Measurements from ENCODE around the gene TRPM4. TPM values are rescaled to one million over a fixed set of nuclear protein-coding genes. Genes with fewer than 3 reads are reported as not detected.

Gene TRPM4
- total and polyA plus RNA-seq, 12 donors = 20.4 to 100 (median 33.0) TPM

- peak; percentile 50 to 74 for DNase-seq
- intact Hi-C loops (cut with DNase I) = loop anchor here in 5 of 10 donors (5.0 to 10.0 kb wide), 4 partner anchors 39 to 519 kb away; partner anchors contain the start of genes C19orf73 (in 2 of the 5), PPFIA3 (in 2 of the 5), DBP (in 1 of the 5) and GYS1 (in 1 of the 5)
- 17 to 38% methylated on average over 4 of the region's 4 CpGs for WGBS, 2 donors
- peaks cover 0 to 26% (median 0%) of the 10 kb centered on the region in 7 donors for H3K27me3 ChIP-seq
- peaks cover 11 to 48% (median 38%) of the 10 kb centered on the region in 9 donors for H3K4me1 ChIP-seq
- H3K4me3 ChIP-seq = peak overlapping the region in 9 of 10 donors; percentile 35 to 91 (median 67)
- peaks cover 0 to 10% (median 0%) of the 10 kb centered on the region in 9 donors for H3K36me3 ChIP-seq
- no peak for TF ChIP-seq CTCF (IDR thresholded peaks at IDR 0.05)
- peak; percentile 31 to 77 (median 64) for ATAC-seq
- peak overlapping the region; percentile 85 to 99 (median 96) for H3K27ac ChIP-seq
- H3K9me3 ChIP-seq = no peaks in the 10 kb centered on the region
These were observed 1.7 kb upstream of the TRPM4 start for GRCh38 chr19:49155820-49156346.

GRCh38 chr19:49160450-49161189, 3.0 kb downstream of the TRPM4 start:
- Histone ChIP-seq H3K4me1 (peaks cover 19 to 59% (median 33%) of the 10 kb centered on the region in 9 donors), H3K9me3 (no peaks in the 10 kb centered on the region), H3K4me3 (no peak overlapping the region), H3K36me3 (peaks cover 0 to 19% (median 0%) of the 10 kb centered on the region in 9 donors), H3K27me3 (peaks cover 0 to 16% (median 0%) of the 10 kb centered on the region in 7 donors), H3K27ac (peak overlapping the region in 3 of 10 donors; percentile 25 to 98 (median 96))
- 86 to 89% methylated on average over 13 of the region's 13 CpGs for WGBS, 2 donors
- intact Hi-C loops (cut with DNase I) = no loop called here
- ATAC-seq (no peak), DNase-seq (no peak)
- TF ChIP-seq CTCF (IDR thresholded peaks at IDR 0.05) = no peak

- Histone ChIP-seq H3K27me3 (peaks cover 0 to 16% (median 0%) of the 10 kb centered on the region in 7 donors), H3K36me3 (peaks cover 0 to 23% (median 0%) of the 10 kb centered on the region in 9 donors), H3K4me1 (peaks cover 25 to 62% (median 39%) of the 10 kb centered on the region in 9 donors), H3K9me3 (no peaks in the 10 kb centered on the region), H3K27ac (peak overlapping the region in 6 of 10 donors; percentile 3 to 51 (median 18)), H3K4me3 (no peak overlapping the region)
- no peak for ATAC-seq
- DNase-seq = no peak
- no peak for TF ChIP-seq CTCF (IDR thresholded peaks at IDR 0.05)
- WGBS, 2 donors = 66 to 67% methylated on average over 4 of the region's 4 CpGs
- intact Hi-C loops (cut with DNase I) = no loop called here
These were observed 4.4 kb downstream of the TRPM4 start for GRCh38 chr19:49161987-49162386.

- no peak for TF ChIP-seq CTCF (IDR thresholded peaks at IDR 0.05)
- intact Hi-C loops (cut with DNase I) = no loop called here
- peak; percentile 74 to 95 (median 89) for ATAC-seq
- H3K9me3 ChIP-seq = no peaks in the 10 kb centered on the region
- 22 to 33% methylated on average over 24 of the region's 24 CpGs for WGBS, 2 donors
- H3K4me1 ChIP-seq = peaks cover 15 to 42% (median 22%) of the 10 kb centered on the region in 9 donors
- peaks cover 0 to 41% (median 24%) of the 10 kb centered on the region in 9 donors for H3K36me3 ChIP-seq
- H3K27me3 ChIP-seq = no peaks in the 10 kb centered on the region
- H3K27ac ChIP-seq = peak overlapping the region; percentile 77 to 97 (median 90)
- peak in 1 of 2 donors; percentile 64 for DNase-seq
- H3K4me3 ChIP-seq = peak overlapping the region in 7 of 10 donors; percentile 1 to 44 (median 29)
These were observed 7.6 kb downstream of the TRPM4 start for GRCh38 chr19:49165111-49165750.
